ENCODE data around the gene LIG3.
"Not testable (repeated sequence)": the region's sequence is repeated elsewhere in the genome, so short reads cannot be mapped to it uniquely, and the experiment has no call there.

GRCh38 chr17:34950780-34951179, 29.5 kb upstream of the LIG3 start:
- not testable (repeated sequence) for TF ChIP-seq CTCF (IDR thresholded peaks at IDR 0.05); EP300 (IDR thresholded peaks at IDR 0.05; ENCODE audit: borderline replicate concordance in 1 of 2, low read depth in 1 of 2, low read length in 1 of 2); USF2 (IDR thresholded peaks at IDR 0.05; ENCODE audit: borderline replicate concordance, low read depth, low read length); FOXJ3 (CRISPR knock-in tag; IDR thresholded peaks at IDR 0.05); MXI1 (IDR thresholded peaks at IDR 0.05; ENCODE audit: low read depth, low read length); SMC3 (IDR thresholded peaks at IDR 0.05; ENCODE audit: low read depth, low read length); NFIC (IDR thresholded peaks at IDR 0.05; ENCODE audit: borderline replicate concordance); POLR2AphosphoS5 (IDR thresholded peaks at IDR 0.05; ENCODE audit: low read depth, low read length)
- TF ChIP-seq, protein P1, sequence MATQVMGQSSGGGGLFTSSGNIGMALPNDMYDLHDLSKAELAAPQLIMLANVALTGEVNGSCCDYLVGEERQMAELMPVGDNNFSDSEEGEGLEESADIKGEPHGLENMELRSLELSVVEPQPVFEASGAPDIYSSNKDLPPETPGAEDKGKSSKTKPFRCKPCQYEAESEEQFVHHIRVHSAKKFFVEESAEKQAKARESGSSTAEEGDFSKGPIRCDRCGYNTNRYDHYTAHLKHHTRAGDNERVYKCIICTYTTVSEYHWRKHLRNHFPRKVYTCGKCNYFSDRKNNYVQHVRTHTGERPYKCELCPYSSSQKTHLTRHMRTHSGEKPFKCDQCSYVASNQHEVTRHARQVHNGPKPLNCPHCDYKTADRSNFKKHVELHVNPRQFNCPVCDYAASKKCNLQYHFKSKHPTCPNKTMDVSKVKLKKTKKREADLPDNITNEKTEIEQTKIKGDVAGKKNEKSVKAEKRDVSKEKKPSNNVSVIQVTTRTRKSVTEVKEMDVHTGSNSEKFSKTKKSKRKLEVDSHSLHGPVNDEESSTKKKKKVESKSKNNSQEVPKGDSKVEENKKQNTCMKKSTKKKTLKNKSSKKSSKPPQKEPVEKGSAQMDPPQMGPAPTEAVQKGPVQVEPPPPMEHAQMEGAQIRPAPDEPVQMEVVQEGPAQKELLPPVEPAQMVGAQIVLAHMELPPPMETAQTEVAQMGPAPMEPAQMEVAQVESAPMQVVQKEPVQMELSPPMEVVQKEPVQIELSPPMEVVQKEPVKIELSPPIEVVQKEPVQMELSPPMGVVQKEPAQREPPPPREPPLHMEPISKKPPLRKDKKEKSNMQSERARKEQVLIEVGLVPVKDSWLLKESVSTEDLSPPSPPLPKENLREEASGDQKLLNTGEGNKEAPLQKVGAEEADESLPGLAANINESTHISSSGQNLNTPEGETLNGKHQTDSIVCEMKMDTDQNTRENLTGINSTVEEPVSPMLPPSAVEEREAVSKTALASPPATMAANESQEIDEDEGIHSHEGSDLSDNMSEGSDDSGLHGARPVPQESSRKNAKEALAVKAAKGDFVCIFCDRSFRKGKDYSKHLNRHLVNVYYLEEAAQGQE (IDR thresholded peaks at IDR 0.05; ENCODE audit: low read depth, low read length): not testable (repeated sequence)
- TF ChIP-seq, protein P2, sequence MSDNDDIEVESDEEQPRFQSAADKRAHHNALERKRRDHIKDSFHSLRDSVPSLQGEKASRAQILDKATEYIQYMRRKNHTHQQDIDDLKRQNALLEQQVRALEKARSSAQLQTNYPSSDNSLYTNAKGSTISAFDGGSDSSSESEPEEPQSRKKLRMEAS (IDR thresholded peaks at IDR 0.05; ENCODE audit: low read depth): not testable (repeated sequence)
- TF ChIP-seq, protein P3, sequence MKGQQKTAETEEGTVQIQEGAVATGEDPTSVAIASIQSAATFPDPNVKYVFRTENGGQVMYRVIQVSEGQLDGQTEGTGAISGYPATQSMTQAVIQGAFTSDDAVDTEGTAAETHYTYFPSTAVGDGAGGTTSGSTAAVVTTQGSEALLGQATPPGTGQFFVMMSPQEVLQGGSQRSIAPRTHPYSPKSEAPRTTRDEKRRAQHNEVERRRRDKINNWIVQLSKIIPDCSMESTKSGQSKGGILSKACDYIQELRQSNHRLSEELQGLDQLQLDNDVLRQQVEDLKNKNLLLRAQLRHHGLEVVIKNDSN (IDR thresholded peaks at IDR 0.05; ENCODE audit: borderline replicate concordance, low read depth): not testable (repeated sequence)

All from SK-N-SH (cell line).